Natural killer cell treated with Interleukin-12 subunit alpha and Interleukin-12 subunit beta and Interleukin-15 and Interleukin-18, amount 100 ng/mL, for 72 hours (primary cell): Measurements from ENCODE around the gene NOL7. TPM values are rescaled to one million over a fixed set of nuclear protein-coding genes. Genes with fewer than 3 reads are reported as not detected.

ENCODE experiments used
- ATAC-seq, 2 donors: fragments of 150-1000 bp; cut with Tn5 transposase in 1 of 2; sonication (Bioruptor Pico), chemical (Tn5 transposase) in 1 of 2; 2 replicates each; pipeline ENCODE4 v1.10.0; 2021
- DNase-seq: peaks from one replicate; pipeline ENCODE4 v3.0.0; 2022; ENCODE audit warnings: low spot score
- H3K27ac Mint-ChIP-seq, 2 donors: 1 replicate in 1 of 2; 2 replicates in 1 of 2; pipeline ENCODE4 v1.8.0; 2022; ENCODE audit warnings: mixed read lengths in 2 of 2, mild to moderate bottlenecking in 1 of 2, moderate library complexity in 1 of 2
- H3K27me3 Mint-ChIP-seq, 2 donors: 1 replicate in 1 of 2; 2 replicates in 1 of 2; pipeline ENCODE4 v1.8.0; 2022; ENCODE audit warnings: mixed read lengths in 2 of 2
- H3K36me3 Mint-ChIP-seq: one replicate; pipeline ENCODE4 v1.8.0; 2022; ENCODE audit warnings: mixed read lengths
- H3K4me1 Mint-ChIP-seq, 2 donors: 1 replicate in 1 of 2; 2 replicates in 1 of 2; pipeline ENCODE4 v1.8.0; 2022; ENCODE audit warnings: low read depth in 2 of 2, mixed read lengths in 2 of 2, mild to moderate bottlenecking in 1 of 2
- H3K4me3 Mint-ChIP-seq: one replicate; pipeline ENCODE4 v1.8.0; 2022; ENCODE audit warnings: mixed read lengths
- H3K9me3 Mint-ChIP-seq: 2 replicates; pipeline ENCODE4 v1.8.0; 2022; ENCODE audit warnings: mixed read lengths
- total RNA-seq, 2 donors: library from RNA; stranded (reverse); gene quantifications; one replicate each; pipeline ENCODE4 v1.2.3, GENCODE V29; 2022

The NOL7 gene
- total RNA-seq, 2 donors from 2014 or later, result 62.6 to 102 TPM

DNA sequence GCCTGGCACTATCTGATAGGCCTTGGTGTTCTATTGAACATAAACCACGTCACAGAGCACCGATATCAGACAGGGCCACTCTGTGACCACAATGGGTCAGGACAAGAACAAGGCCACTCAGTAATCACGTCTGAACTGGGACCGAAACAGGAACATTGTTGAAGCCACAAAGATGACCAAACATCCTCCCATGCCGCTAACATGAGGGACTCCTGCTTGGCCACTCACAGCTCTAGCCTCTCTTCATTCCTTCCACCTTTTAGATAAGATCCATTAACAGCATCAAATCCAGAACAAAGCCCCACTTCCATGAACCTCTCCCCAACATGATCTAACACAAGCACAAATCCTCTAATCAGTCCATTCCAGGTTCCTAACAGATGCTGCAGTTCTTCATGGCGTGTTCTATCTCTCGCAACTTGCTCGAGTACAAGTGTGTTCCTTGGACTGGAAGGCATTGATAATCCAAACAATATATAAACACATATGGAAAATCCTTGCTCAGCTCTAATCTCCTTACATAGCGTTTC is 33.4 kb upstream of the NOL7 start:
- H3K4me1 Mint-ChIP-seq, result peaks cover 7 to 12% of the 10 kb centered on the region in 2 donors
- H3K4me3 Mint-ChIP-seq, result no peak overlapping the region
- DNase-seq, result no peak
- H3K27ac Mint-ChIP-seq, result no peak overlapping the region
- no peak for ATAC-seq
- no peaks in the 10 kb centered on the region for H3K27me3 Mint-ChIP-seq
- H3K9me3 Mint-ChIP-seq, result no peaks in the 10 kb centered on the region
- no peaks in the 10 kb centered on the region for H3K36me3 Mint-ChIP-seq

DNA sequence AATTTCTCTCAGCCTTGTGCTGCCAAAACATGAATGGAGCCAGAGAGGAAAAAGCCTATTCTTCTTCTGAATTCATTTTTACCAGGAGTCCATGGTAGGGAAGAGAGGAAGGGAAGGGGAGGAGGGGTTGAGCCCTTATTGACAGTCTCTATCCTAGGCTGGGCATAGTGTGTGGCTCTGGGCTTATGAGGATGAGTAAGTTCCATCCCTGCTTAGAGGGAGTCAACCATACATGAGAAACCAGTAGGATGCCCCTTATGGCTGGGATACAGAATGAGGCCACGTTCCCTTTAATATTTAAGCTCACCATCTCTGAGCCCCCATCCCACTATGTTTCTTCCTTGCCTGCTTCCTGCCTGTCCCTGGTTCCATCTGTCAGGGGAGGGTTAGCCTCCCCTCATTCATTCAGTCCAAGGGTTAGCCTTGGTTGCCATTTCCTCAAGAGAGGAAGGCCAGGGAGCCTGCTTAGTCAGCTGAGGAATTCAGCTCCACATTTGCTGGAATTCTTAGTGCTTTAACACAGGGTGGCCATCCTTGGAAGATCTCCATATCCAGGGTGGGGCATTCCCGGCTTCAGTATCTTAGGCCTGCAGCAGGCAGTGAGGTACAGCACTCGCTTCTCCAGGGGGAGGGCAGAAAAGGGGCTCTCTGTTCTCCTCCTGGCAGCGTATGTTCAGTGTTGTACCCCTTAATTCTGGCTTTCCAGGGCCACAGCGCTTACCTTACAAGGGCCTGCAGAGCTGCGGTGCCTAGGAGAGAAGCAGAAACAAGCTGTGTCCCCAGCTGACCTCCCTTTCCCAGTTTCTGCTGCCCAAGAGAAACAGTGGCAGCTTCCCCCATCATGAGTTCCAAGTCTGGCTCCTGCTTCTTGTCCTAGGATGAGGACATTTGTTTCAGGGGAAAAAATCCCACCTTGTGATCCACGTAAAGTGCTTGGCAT is 28.3 kb upstream of the NOL7 start:
- H3K4me1 Mint-ChIP-seq, result peaks cover 2 to 12% of the 10 kb centered on the region in 2 donors
- ATAC-seq (no peak), DNase-seq (no peak)
- no peak overlapping the region for H3K4me3 Mint-ChIP-seq
- H3K27ac Mint-ChIP-seq, result no peak overlapping the region
- H3K9me3 Mint-ChIP-seq, result no peaks in the 10 kb centered on the region
- no peaks in the 10 kb centered on the region for H3K27me3 Mint-ChIP-seq
- H3K36me3 Mint-ChIP-seq, result no peaks in the 10 kb centered on the region

GRCh38 chr6:13589801-13590200 is 25.3 kb upstream of the NOL7 start:
- Mint-ChIP-seq H3K9me3 (no peaks in the 10 kb centered on the region), H3K4me3 (no peak overlapping the region), H3K27ac (no peak overlapping the region), H3K4me1 (no peaks in the 10 kb centered on the region), H3K27me3 (no peaks in the 10 kb centered on the region), H3K36me3 (no peaks in the 10 kb centered on the region)
- no peak for ATAC-seq
- DNase-seq, result no peak

DNA sequence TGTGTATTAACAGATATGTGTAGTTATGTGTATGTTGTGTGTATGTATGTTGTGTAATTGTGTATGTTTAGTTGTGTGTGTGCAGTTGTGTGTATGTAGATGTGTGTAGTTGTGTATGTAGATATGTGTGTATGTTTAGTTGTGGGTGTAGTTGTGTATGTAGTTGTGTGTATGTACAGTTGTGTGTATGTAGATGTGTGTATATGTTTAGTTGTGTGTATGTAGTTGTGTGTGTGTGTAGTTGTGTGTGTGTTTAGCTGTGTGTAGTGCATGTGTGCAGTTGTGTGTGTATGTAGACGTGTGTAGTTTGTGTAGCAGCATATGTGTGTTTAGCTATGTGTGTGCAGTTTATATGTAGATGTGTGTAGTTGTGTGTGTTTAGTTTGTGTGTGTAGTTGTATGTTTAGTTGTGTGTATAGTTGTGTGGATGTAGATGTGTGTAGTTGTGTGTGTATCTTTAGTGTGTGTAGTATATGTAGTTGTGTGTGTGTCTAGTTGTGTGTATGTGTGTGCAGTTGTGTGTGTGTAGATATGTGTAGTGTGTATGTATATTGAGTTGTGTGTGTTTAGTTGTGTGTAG is 24.5 kb upstream of the NOL7 start:
- no peak for DNase-seq
- no peaks in the 10 kb centered on the region for H3K27me3 Mint-ChIP-seq
- no peaks in the 10 kb centered on the region for H3K9me3 Mint-ChIP-seq
- H3K27ac Mint-ChIP-seq, result no peak overlapping the region
- no peaks in the 10 kb centered on the region for H3K36me3 Mint-ChIP-seq
- no peaks in the 10 kb centered on the region for H3K4me1 Mint-ChIP-seq
- H3K4me3 Mint-ChIP-seq, result no peak overlapping the region
- no peak for ATAC-seq

DNA sequence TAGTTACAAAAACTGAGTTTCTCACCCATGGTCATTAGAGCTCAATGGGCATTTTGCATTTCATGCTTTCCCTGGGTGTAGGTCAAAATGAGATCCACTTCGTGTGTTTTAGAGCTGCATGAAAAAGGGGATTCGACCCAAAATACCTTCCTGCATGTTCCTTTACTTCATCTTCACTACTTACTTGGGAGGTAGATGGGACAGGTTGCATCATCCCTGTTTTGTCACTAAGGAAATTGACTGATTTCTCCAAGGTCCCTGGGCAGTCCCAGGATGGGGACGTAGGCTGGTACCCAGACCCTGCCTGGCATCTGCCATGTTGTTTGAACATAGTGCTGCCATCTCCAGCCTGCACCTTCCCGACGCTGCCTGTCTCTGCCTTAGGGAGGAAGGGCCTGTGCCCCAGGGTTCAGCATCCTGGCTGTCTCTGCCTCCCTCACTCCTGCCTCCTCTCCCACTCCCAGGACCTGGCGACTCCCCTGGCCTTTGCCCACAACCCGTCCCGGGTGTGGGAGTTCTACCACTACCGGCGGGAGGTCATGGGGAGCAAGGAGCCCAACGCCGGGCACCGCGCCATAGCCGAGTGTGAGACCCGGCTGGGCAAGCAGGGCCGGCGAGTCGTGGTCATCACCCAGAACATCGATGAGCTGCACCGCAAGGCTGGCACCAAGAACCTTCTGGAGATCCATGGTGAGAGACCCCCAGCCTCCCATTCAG is 23.8 kb upstream of the NOL7 start:
- no peaks in the 10 kb centered on the region for H3K36me3 Mint-ChIP-seq
- no peak for ATAC-seq

GRCh38 chr6:13593103-13593502 is 22.0 kb upstream of the NOL7 start:
- no peaks in the 10 kb centered on the region for H3K9me3 Mint-ChIP-seq
- ATAC-seq (no peak), DNase-seq (no peak)
- no peaks in the 10 kb centered on the region for H3K4me1 Mint-ChIP-seq
- H3K36me3 Mint-ChIP-seq, result peaks cover 4% of the 10 kb centered on the region
- H3K4me3 Mint-ChIP-seq, result no peak overlapping the region
- H3K27ac Mint-ChIP-seq, result no peak overlapping the region
- no peaks in the 10 kb centered on the region for H3K27me3 Mint-ChIP-seq

More for the DNA sequence above, 23.8 kb upstream of the NOL7 start:
- H3K4me3 Mint-ChIP-seq, result no peak overlapping the region
- H3K27me3 Mint-ChIP-seq, result no peaks in the 10 kb centered on the region
- H3K27ac Mint-ChIP-seq, result no peak overlapping the region
- H3K4me1 Mint-ChIP-seq, result no peaks in the 10 kb centered on the region
- DNase-seq, result no peak
- H3K9me3 Mint-ChIP-seq, result no peaks in the 10 kb centered on the region

GRCh38 chr6:13593720-13594119 is 21.4 kb upstream of the NOL7 start:
- no peaks in the 10 kb centered on the region for H3K27me3 Mint-ChIP-seq
- H3K4me3 Mint-ChIP-seq, result no peak overlapping the region
- no peak overlapping the region for H3K27ac Mint-ChIP-seq
- H3K9me3 Mint-ChIP-seq, result no peaks in the 10 kb centered on the region
- DNase-seq (no peak), ATAC-seq (no peak)
- H3K4me1 Mint-ChIP-seq, result no peaks in the 10 kb centered on the region
- peaks cover 7% of the 10 kb centered on the region for H3K36me3 Mint-ChIP-seq

DNA sequence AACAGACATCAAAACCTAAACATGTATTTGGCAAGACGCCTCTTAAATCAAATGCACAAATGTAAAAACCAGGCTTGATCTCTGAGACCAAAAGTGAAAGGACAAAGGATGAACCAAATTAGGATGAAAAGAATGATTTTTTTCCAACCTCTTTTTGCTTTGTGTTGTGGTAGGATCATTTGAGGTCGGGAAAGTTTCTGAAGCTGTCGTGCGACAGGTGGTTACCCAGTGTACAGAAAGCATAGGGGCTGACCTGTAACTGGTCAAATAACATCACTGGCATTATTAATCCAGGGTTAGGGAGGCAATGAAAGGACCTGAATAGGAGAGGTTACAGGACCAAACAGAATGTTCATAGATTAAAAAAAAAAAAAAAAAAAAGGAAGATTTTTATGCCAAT is 18.1 kb upstream of the NOL7 start:
- Mint-ChIP-seq H3K27ac (no peak overlapping the region), H3K27me3 (no peaks in the 10 kb centered on the region), H3K4me1 (no peaks in the 10 kb centered on the region), H3K36me3 (peaks cover 11% of the 10 kb centered on the region), H3K9me3 (no peaks in the 10 kb centered on the region), H3K4me3 (no peak overlapping the region)
- no peak for ATAC-seq
- no peak for DNase-seq

DNA sequence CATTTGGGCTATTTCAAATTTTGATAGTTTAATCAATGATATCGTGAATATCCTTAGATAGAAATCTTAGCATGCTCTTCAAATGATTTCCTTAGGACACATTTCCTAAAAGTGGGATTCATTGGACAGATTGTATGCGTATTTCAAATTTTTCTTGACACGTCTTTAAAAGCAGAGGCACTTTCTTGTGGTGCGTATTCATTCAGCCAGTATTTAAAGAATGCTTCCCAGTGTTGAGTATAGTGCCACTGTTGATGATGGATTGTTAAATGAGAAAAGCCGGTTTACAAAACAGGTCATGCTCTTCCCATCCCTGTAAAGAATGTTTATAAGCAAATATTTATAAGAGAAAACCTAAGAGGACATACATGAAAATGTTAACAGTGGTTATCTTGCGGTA is 15.1 kb upstream of the NOL7 start:
- DNase-seq (no peak), ATAC-seq (no peak)
- Mint-ChIP-seq H3K4me3 (no peak overlapping the region), H3K27ac (no peak overlapping the region), H3K4me1 (peaks cover 0 to 6% of the 10 kb centered on the region in 2 donors), H3K36me3 (peaks cover 11% of the 10 kb centered on the region), H3K9me3 (no peaks in the 10 kb centered on the region), H3K27me3 (no peaks in the 10 kb centered on the region)

GRCh38 chr6:13604135-13604534 is 11.0 kb upstream of the NOL7 start:
- no peaks in the 10 kb centered on the region for H3K9me3 Mint-ChIP-seq
- no peak for DNase-seq
- H3K36me3 Mint-ChIP-seq, result peaks cover 4% of the 10 kb centered on the region
- H3K27me3 Mint-ChIP-seq, result no peaks in the 10 kb centered on the region
- no peak overlapping the region for H3K27ac Mint-ChIP-seq
- H3K4me3 Mint-ChIP-seq, result no peak overlapping the region
- peaks cover 0 to 6% of the 10 kb centered on the region in 2 donors for H3K4me1 Mint-ChIP-seq
- ATAC-seq, result no peak

DNA sequence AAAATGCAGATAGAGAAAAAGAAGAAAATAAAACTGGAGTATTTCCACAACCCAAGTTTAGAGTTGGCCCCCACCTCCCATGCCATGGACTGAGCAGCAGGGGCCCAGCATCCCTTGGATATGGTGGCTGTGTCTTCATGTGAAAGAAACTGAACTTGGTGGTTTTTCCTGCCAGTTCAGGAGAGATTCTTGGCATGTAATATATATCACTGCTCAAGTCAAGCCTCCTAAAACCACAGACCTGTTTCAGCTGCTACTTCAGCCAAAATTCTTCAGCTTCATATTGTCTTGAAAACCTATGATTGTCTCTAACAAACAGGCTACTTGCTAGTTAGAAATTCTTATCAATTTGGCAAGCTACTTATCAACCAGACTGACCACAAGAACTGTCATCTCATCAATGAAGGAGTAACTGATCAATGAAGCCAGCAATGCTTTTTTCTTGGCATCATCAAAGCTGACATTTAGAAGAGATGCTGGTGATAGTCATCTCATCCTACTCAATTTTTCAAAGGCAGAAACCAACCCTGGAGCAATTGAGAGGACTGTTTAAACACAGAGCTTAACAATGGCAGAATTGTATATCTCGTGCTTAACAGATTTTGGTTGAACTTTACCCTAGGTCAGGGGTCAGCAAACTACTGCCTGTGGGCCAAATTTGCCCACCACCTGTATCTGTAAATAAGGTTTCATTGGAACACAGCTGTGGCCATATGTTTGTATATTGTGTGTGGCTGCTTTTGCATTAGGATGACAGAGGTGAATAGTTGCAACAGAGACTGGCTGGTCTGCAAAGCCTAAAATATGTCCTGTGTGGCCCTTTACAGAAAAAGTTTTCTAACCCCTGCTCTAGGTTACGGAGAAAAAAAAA is 10.4 kb upstream of the NOL7 start:
- H3K4me1 Mint-ChIP-seq, result peaks cover 0 to 6% of the 10 kb centered on the region in 2 donors

DNA sequence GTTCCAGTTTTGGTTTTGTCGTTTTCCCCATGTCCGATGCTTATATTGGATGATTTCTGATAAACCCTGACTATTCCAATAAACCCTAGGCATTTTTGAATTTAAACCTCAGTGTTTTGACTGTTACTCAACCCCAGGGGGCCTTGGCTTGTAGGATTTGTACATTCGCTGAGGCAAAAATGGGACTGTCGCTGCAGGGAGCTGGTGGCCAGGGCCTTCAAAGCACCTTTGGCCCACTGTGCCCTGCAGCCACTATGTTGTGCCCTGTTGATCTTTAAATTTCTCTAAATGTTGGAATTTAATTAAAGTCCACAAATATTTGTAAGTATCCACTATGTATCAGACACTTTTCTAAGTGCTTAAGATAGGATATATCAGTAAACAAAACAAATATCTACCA is 9.5 kb upstream of the NOL7 start:
- Mint-ChIP-seq H3K27ac (no peak overlapping the region), H3K4me3 (no peak overlapping the region), H3K27me3 (no peaks in the 10 kb centered on the region), H3K36me3 (peaks cover 4% of the 10 kb centered on the region), H3K4me1 (peaks cover 0 to 6% of the 10 kb centered on the region in 2 donors), H3K9me3 (no peaks in the 10 kb centered on the region)
- DNase-seq, result no peak
- ATAC-seq, result no peak

More for the DNA sequence above, 10.4 kb upstream of the NOL7 start:
- Mint-ChIP-seq H3K4me3 (no peak overlapping the region), H3K27me3 (no peaks in the 10 kb centered on the region), H3K9me3 (no peaks in the 10 kb centered on the region), H3K36me3 (peaks cover 4% of the 10 kb centered on the region), H3K27ac (no peak overlapping the region)
- ATAC-seq (no peak), DNase-seq (no peak)

- Mint-ChIP-seq H3K4me1 (peaks cover 20 to 34% of the 10 kb centered on the region in 2 donors), H3K36me3 (peaks cover 7% of the 10 kb centered on the region), H3K9me3 (no peaks in the 10 kb centered on the region), H3K4me3 (peak overlapping the region; percentile 48), H3K27me3 (no peaks in the 10 kb centered on the region), H3K27ac (peak overlapping the region in 1 of 2 donors; percentile 63)
- DNase-seq (no peak), ATAC-seq (no peak)
Measured at GRCh38 chr6:13611715-13612114, 3.4 kb upstream of the NOL7 start.
